Glutamatergic neuron (in vitro differentiated cells): ENCODE data around the gene SRSF4. TPM values are rescaled to one million over a fixed set of nuclear protein-coding genes. Genes with fewer than 3 reads are reported as not detected.
A peak's percentile ranks its signal among the peaks of the same experiment; 100 is the strongest.

ENCODE experiments used
- DNase-seq: peaks from one replicate; pipeline ENCODE4 v3.0.0; 2022
- H3K27ac Mint-ChIP-seq: one replicate; pipeline ENCODE4 v1.8.0; 2020; ENCODE audit warnings: mild to moderate bottlenecking, mixed read lengths, inconsistent platforms; ENCODE audit not compliant: unreplicated experiment
- H3K27me3 Mint-ChIP-seq: one replicate; pipeline ENCODE4 v1.8.0; 2020; ENCODE audit warnings: mild to moderate bottlenecking, moderate library complexity, mixed read lengths, inconsistent platforms; ENCODE audit not compliant: unreplicated experiment
- H3K36me3 Mint-ChIP-seq: one replicate; pipeline ENCODE4 v1.8.0; 2020; ENCODE audit warnings: mild to moderate bottlenecking, mixed read lengths, inconsistent platforms; ENCODE audit not compliant: unreplicated experiment
- H3K4me1 Mint-ChIP-seq: one replicate; pipeline ENCODE4 v1.8.0; 2020; ENCODE audit warnings: mild to moderate bottlenecking, low read depth, mixed read lengths, inconsistent platforms; ENCODE audit not compliant: unreplicated experiment
- H3K4me3 Mint-ChIP-seq: one replicate; pipeline ENCODE4 v1.8.0; 2020; ENCODE audit warnings: mild to moderate bottlenecking, mixed read lengths, inconsistent platforms; ENCODE audit not compliant: unreplicated experiment
- H3K9me3 Mint-ChIP-seq: one replicate; pipeline ENCODE4 v1.8.0; 2020; ENCODE audit warnings: mild to moderate bottlenecking, moderate library complexity, mixed read lengths, inconsistent platforms; ENCODE audit not compliant: unreplicated experiment
- total RNA-seq: library from RNA; stranded (reverse); fragmentation: NEBNext Ultra II Directional; extraction: Animal tissue kit (Norgen Biotek cat#: 25700); gene quantifications from one replicate; pipeline ENCODE4 v1.2.1, GENCODE V29; 2021; ENCODE audit not compliant: unreplicated experiment
- TF ChIP-seq, protein P1 (sequence below): fragments of 200-600 bp; sonication (generic); IDR thresholded peaks from one replicate; pipeline ENCODE4 v1.5.0; 2021; ENCODE audit not compliant: partially characterized antibody, unreplicated experiment

Gene SRSF4
- total RNA-seq, 1 donor from 2014 or later = 69.0 TPM

DNA sequence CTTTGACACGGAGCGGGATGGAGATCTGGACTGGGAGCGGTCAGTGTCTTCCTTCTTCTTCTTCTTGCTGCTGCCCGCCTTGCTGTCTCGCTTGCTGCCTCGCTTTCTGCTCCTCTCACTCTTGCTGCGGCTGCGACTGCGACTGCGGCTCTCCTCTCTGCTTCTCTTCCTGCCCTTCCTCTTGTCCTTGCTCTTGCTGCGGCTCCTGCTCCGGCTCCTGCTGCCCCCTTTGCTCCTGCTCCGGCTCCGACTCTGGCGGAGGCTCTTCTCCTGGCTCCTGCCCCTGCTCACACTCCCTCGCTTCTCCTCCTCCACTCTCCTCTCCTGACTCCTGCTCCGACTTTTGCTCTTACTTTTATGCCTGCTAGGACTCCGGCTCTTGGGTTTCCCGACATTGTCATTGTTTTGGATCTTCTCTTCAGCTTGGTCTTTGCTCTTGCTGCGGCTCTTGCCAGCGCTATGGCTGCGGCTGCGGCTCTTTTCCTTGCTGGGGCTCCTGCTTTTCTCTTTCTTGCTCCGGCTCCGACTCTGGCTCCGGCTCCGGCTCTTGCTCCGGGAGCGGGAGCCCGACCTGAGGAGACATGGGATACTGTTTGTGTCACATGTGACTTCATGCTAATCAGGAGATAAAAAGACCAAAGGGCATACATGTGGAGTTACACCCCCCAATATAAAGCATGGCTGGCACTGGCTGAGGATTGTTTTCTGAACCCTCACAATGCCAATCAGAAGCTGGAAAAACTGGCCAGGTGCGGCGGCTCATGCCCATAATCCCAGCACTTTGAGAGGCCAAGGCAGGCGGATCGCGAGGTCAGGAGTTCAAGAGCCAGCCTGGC lies 32.8 kb downstream of the SRSF4 start:
- peaks cover 17% of the 10 kb centered on the region for H3K36me3 Mint-ChIP-seq
- no peak for DNase-seq
- H3K9me3 Mint-ChIP-seq = no peaks in the 10 kb centered on the region
- H3K27ac Mint-ChIP-seq = no peak overlapping the region
- no peak overlapping the region for H3K4me3 Mint-ChIP-seq
- TF ChIP-seq, protein P1, sequence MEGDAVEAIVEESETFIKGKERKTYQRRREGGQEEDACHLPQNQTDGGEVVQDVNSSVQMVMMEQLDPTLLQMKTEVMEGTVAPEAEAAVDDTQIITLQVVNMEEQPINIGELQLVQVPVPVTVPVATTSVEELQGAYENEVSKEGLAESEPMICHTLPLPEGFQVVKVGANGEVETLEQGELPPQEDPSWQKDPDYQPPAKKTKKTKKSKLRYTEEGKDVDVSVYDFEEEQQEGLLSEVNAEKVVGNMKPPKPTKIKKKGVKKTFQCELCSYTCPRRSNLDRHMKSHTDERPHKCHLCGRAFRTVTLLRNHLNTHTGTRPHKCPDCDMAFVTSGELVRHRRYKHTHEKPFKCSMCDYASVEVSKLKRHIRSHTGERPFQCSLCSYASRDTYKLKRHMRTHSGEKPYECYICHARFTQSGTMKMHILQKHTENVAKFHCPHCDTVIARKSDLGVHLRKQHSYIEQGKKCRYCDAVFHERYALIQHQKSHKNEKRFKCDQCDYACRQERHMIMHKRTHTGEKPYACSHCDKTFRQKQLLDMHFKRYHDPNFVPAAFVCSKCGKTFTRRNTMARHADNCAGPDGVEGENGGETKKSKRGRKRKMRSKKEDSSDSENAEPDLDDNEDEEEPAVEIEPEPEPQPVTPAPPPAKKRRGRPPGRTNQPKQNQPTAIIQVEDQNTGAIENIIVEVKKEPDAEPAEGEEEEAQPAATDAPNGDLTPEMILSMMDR = no peak
- peaks cover 2% of the 10 kb centered on the region for H3K27me3 Mint-ChIP-seq
- H3K4me1 Mint-ChIP-seq = no peaks in the 10 kb centered on the region

DNA sequence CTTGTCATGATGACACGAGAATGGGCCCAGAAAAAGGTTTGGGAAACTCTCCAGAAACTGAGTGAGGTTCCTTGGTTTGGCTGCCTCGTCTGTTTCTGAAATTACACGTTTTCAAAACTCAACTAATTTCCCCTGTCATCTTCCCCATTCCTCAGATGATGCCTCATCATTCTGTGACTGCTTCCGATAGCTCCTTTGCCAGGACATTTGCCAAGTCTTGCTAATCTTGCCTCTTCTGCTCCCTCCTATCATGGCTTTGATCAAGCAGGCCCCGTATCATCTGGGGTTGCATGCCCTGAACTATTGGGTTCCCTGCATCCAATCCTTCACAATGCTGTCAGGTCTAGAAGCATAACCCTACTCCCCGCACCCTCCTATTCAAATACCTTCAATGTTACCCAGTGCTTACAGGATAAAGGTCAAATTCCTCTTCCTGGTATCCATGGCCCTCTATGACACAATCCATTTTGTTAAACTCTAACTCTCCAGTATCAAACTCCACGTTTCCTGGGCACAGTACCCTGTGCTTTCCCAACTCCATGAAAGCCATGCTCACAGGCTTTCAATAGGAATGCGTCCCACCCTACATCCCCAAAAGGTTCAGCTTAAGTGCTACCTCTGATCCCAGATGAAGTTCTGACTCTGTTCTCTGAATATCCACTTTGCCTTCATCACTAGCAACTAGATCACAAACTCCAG lies 35.8 kb downstream of the SRSF4 start:
- peak overlapping the region; percentile 9 for H3K4me3 Mint-ChIP-seq
- no peak for DNase-seq
- no peak overlapping the region for H3K27ac Mint-ChIP-seq
- TF ChIP-seq, protein P1 = no peak
- H3K27me3 Mint-ChIP-seq = peaks cover 2% of the 10 kb centered on the region
- no peaks in the 10 kb centered on the region for H3K4me1 Mint-ChIP-seq
- H3K36me3 Mint-ChIP-seq = peaks cover 17% of the 10 kb centered on the region
- no peaks in the 10 kb centered on the region for H3K9me3 Mint-ChIP-seq

DNA sequence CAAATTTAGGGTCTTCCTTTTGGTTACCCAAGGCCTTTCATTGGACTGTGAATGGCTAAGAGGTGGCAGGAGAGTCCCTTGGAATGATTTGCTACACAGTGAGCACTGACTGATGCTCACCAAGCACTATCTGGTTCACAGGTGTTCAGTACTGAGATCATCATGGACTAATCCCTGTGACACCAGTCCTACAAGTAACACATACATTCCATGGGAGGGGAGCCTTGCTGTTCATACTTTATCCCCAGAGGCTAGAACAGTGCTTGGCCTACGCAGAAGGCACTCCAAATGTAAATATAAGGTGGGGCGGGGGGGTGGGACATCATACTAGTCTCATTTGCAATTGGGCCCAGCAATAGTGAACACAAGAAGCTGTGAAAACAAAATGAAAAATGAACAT lies 37.5 kb downstream of the SRSF4 start:
- H3K27ac Mint-ChIP-seq = no peak overlapping the region
- no peaks in the 10 kb centered on the region for H3K9me3 Mint-ChIP-seq
- peaks cover 17% of the 10 kb centered on the region for H3K36me3 Mint-ChIP-seq
- no peak for DNase-seq
- no peaks in the 10 kb centered on the region for H3K4me1 Mint-ChIP-seq
- TF ChIP-seq, protein P1 = no peak
- no peaks in the 10 kb centered on the region for H3K27me3 Mint-ChIP-seq
- H3K4me3 Mint-ChIP-seq = no peak overlapping the region

DNA sequence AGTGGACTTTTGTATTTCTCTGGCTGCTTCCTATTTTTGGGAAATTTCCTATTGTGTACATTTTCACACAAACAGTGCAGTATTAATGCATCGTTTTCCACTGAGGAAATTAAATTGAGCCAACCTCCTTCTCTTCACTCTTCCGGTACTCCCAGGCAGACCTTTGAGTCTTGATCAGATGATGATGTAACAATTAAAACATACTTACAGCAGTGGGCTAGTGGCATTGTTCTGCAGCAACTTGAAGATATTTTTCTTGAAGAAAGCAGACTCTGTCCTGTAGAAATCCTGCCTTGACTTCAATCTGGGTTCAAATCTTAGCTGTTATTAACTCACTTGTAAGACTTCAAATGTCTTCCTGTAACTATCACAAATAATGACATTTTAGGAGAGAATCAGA lies 39.0 kb downstream of the SRSF4 start:
- TF ChIP-seq, protein P1 = no peak
- Mint-ChIP-seq H3K27me3 (no peaks in the 10 kb centered on the region), H3K27ac (no peak overlapping the region), H3K4me3 (no peak overlapping the region), H3K4me1 (no peaks in the 10 kb centered on the region), H3K9me3 (no peaks in the 10 kb centered on the region), H3K36me3 (peaks cover 4% of the 10 kb centered on the region)
- no peak for DNase-seq
